Fibroblast of skin of back (primary cell): ENCODE data around the gene EPB41L2.
"Not testable (repeated sequence)": the region's sequence is repeated elsewhere in the genome, so short reads cannot be mapped to it uniquely, and the experiment has no call there.

Experiments
- DNase-seq: peaks from one replicate; pipeline ENCODE4 v3.0.0-alpha.2; 2013

Gene EPB41L2

GRCh38 chr6:130937942-130938604, 125.0 kb downstream of the EPB41L2 start:
- DNase-seq = peak; percentile 78

DNA sequence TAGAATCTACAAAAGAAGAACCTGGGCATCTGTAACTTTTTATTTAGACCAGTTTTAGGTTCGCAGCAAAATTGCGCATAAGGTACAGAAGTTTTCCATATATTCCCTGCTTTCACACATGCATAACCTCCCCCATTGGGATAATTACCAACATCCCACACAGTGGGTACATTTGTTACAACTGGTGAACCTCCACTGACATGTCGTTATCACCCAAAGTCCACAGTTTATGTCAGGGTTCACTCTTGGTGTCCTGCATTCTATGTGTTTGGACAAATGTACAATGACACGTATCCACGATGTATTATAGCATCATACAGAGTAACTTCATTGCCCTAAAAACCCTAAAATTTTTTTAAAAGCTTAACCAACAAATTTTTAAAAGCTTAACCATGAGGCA, 126.1 kb downstream of the EPB41L2 start:
- no peak for DNase-seq

DNA sequence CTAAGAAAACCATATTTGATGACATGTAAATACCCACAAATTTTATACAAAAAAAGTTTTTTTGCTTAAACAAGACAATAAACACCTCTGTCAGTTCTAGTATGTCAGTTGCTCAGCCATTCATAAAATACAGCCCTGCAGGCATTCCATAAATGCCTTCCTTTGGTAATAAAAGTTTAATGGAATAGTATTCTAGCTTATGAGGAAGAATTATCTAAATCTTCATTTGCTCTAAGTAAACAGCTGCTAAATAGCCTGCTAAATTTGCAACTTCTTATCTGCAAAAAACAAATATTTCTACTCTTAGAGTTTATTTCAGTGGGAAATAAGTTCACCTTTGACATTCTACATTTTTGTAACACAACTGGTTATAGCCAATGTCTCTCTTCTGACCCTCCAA, 127.1 kb downstream of the EPB41L2 start:
- DNase-seq = no peak

- DNase-seq = peak; percentile 68
Observed at GRCh38 chr6:130934848-130935585, 128.0 kb downstream of the EPB41L2 start.

DNA sequence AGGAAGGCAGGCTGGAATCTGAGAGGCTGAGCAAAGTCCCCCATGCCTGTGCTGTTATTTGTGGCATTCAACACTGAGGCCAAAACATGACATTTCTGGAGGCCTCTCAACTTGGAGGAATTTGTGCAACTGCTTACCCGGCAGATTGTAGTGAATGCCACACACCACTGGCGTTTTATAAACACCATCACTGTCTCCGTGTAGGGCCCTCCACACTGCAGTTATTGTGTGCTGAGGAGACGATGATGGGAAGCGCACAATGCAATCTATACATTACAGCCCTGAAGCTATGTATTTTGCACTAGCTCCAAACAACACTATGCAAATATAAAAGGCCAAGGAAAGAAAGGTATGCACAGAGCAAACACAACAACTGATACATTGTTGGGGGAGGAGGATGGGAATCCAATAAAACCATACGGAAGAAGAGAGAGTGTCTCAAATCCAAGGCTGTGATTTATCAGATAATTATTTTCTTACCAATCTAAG, 129.3 kb downstream of the EPB41L2 start:
- DNase-seq = peak; percentile 77

GRCh38 chr6:130932921-130933320, 130.1 kb downstream of the EPB41L2 start:
- peak; percentile 7 for DNase-seq

- DNase-seq = no peak
Observed at GRCh38 chr6:130932438-130932837, 130.6 kb downstream of the EPB41L2 start.

GRCh38 chr6:130931683-130932082, 131.4 kb downstream of the EPB41L2 start:
- DNase-seq = no peak

DNA sequence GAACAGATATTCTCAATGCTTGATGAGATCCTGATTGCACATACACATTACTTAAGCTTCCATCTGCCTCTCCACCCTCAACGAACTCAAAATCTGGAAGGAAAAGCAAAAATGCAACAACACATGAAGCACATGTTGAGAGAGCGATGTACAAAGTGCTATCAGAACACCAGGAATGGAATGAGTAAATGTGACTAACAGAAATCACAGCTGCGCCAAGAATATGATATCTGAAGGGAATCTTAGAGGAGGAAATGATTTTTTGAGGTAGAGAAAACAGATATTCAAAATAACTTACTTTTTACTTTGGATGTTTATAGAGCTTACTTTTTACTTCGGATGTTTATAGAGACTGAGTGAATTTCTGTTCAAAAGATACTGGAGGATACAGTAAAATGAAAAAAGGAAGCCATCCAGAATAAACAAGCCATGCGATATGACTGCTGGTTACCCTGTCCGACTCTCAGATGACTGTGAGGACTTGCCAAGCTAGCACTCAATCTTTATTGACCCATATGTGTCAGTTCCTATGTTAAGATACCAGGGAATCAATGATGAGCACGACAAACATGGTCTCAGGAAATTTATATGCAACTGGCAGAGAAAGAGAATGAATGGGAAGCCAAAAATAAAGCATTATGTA, 133.9 kb downstream of the EPB41L2 start:
- DNase-seq = peak; percentile 59

DNA sequence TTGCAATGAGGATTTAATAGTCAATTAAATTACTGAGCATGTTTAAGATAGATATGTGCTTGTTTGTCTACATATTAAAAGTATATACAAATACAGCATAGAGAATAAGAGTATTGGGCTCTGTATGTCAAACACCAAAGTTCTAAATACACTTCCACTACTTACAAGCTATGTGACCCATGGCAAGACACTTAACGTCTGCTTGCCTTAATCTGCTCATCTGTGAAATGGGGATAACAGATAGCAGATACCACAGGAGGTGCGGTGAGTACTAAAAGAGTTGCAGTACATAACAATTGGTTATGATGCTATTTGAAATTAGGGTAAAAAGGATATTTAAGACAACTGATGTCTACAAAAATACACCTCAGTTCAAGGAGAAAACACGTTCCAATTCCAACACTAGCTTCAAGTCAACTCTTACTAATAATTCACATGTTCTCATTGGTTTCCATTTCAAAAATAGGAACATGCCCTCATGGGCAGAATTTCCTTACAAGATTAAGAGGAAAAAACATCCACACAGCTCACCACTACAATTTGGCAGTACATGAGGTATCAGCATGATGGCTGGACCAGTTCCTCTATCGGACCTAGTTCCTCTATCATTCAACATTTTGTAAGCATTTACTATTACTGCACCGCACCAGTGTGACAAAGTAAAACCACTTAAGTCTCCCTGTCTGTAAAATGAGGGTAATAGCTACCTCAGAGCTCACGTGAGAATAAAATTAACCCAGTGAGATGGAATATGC, 134.7 kb downstream of the EPB41L2 start:
- DNase-seq = no peak

DNA sequence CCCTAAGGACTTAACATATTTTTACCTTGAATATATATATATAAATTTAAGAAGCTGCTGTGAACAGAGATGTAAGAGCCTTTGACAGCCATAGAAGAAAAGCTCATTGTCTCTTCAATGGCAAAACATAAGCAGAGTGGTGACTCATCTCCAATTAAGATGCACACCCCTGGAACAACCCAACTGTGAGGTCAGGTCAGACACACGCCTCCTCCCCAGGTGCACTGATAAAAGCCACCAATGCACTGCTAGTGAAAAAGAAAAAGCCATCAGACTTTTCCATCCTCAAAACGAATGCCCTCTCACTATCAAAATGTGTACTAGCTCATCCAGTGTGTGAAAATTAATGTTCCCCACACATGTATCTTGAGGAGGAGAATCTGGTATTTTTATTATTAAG, 135.7 kb downstream of the EPB41L2 start:
- DNase-seq = no peak

DNA sequence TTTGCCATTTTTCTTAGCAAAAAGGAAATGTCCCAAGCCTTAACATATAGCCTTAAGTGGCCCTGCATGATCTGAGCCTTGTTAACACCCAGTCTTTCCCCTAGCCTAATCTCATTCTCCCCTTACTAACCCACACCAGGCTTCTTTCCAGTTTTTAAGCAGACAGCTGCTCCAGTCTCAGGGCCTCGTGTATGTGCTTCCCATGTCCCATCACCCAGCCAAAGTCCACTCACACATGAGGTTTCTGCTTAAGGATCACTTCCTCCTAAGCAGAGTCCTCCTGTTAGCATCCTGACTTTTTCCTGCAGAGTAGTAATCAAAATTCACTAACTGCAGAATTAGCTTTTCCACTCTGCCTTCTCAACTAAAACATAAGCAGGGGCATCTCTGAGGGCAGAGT, 139.7 kb downstream of the EPB41L2 start:
- no peak for DNase-seq

GRCh38 chr6:130922922-130923321, 140.1 kb downstream of the EPB41L2 start:
- DNase-seq = no peak

DNA sequence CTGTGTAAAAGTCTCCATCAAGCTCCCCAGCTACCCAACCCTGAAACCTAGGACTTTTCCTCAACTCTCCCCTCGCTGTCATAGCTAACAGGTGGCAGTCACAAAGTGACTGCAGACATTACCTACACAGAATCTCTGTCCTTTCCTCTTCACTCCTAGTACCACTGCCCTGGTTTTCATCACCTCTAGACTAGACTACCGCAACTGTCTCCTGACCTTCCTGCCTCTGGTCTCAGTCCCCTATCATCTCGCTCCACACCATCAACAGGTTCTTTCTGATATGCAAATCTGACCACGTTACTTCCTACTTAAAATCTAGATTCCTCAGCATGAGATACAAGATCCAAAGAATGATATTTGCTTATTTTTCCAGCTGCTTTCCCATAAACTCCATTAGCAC, 142.1 kb downstream of the EPB41L2 start:
- no peak for DNase-seq

- DNase-seq = no peak
Observed at GRCh38 chr6:130918171-130918570, 144.9 kb downstream of the EPB41L2 start.

DNA sequence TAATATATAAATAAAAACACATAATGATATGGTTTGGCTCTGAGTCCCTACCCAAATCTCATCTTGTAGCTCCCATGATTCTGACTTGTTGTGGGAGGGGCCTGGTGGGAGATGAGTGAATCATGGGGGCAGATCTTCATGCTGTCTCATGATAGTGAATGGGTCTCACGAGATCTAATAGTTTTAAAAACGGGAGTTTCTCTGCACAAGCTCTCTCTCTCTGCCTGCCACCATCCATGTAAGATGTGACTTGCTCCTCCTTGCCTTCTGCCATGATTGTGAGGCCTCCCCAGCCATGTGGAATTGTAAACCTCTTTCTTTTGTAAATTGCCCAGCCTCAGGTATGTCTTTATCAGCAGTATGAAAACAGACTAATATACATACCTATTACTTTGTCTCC, 147.4 kb downstream of the EPB41L2 start:
- not testable (repeated sequence) for DNase-seq

GRCh38 chr6:130913120-130913519, 149.9 kb downstream of the EPB41L2 start:
- no peak for DNase-seq

GRCh38 chr6:130912434-130912833, 150.6 kb downstream of the EPB41L2 start:
- DNase-seq = no peak

DNA sequence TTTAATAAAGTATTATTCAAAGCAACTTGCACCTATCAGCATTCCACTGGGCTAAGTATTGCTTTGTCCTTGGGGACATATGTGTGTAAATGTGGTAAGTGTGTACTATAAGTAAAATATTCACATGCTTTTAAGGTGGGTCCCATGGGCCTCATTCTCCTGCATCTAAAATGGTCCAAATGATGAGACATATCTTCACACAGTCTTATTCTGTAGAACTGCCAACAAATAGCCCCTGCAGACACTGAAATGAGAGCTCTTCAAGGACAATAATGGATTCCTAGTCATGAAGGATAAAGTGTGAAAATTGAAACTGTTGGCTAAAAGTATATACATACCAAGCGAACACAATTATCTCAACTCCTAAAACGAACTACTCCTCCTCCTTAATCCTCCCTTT, 154.1 kb downstream of the EPB41L2 start:
- no peak for DNase-seq

DNA sequence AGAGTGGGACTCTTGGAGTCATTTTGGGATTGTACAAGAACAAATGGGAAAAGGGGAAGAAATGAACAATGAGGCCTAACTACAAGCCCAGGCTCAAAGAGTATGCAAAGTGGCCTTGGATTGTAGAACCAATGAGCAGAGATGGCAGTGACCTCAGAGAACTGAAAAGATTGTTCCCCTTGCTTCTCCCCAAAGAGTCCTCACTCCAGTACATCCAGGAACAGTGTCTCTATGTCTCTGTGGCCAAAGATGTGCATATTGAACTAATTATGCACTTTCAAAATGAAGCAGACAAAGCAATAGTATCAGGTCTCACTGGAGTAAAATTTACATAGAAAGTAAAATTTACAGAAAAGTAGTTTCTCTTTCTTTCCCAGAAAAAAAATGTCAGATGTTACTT, 154.9 kb downstream of the EPB41L2 start:
- no peak for DNase-seq

DNA sequence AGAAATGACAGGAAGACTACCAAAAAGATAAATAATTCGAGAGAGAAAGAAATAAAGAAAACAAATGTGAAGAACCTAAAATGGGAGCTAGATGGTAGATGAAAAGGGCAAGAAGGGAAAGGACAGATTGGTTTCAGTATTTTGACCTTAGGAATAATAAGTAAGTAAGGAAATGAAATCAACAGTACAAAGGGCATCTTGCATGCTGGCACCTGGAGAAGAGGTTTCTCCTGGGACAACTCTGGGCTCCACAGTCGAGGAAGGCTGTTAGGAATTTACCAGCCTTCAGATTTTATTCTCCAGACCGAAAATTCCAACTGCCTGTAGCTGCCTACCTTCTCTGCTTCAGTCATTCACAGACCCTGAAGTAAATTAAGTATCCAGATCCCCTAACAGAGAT, 155.4 kb downstream of the EPB41L2 start:
- DNase-seq = no peak

- DNase-seq = peak; percentile 81
Observed at GRCh38 chr6:130906736-130907381, 156.2 kb downstream of the EPB41L2 start.
